C4-2B (cell line): ENCODE data around the gene MEP1A.

ENCODE experiments used
- CTCF ChIP-seq: fragments of 450-650 bp; conservative IDR thresholded peaks from 2 replicates; pipeline ENCODE4 v1.5.1; 2017; ENCODE audit warnings: mild to moderate bottlenecking
- ZFX ChIP-seq: fragments of 450-650 bp; IDR thresholded peaks from 2 replicates; pipeline ENCODE4 v1.6.1; 2017

- TF ChIP-seq CTCF (no peak), ZFX (no peak)
Observed at GRCh38 chr6:46794068-46794467, 879 bp downstream of the MEP1A start.
